HepG2 (cell line): ENCODE data around the gene PPP2R2B. TPM values are rescaled to one million over a fixed set of nuclear protein-coding genes. Genes with fewer than 3 reads are reported as not detected.

Source experiments
- ATAC-seq: fragments of 200-7000 bp; cut with Tn5 transposase; 3 replicates; pipeline ENCODE4 v1.9.1; 2020; ENCODE audit warnings: mild to moderate bottlenecking, moderate library complexity
- BruUV-seq: library from RNA; stranded (reverse); fragments of 400-500 nt; replicated peaks from 2 replicates; lab custom pipeline; 2021; lab: Mats Ljungman, UMichigan
- CTCF ChIA-PET: fragments of 300-600 bp; formaldehyde crosslinking; extraction: SDS; loops from one replicate; lab custom pipeline; 2021; ENCODE audit warnings: low total read pairs, inconsistent platforms, low intra/inter-chr PET ratio; lab: Yijun Ruan, JAX
- POLR2A ChIA-PET: fragments of 350-600 bp; sonication (Branson Sonifier 250); formaldehyde crosslinking; loops from one replicate; lab custom pipeline; 2020; ENCODE audit warnings: antibody characterized with exemption, inconsistent platforms; lab: Yijun Ruan, JAX
- DNase-seq: peaks from one replicate; pipeline ENCODE4 v3.0.0-alpha.2; 2015; ENCODE audit warnings: low spot score
- FAIRE-seq: peaks from 3 replicates; lab custom pipeline; 2011; peaks lifted over from hg19 to GRCh38; lab: Jason Lieb, UNC
- H2AFZ ChIP-seq: one replicate; pipeline ENCODE4 v1.6.1; 2011; ENCODE audit warnings: low read length, inconsistent platforms
- H3K27ac ChIP-seq: fragments of 300-600 bp; 3 replicates; pipeline ENCODE4 v1.8.0; 2011; ENCODE audit warnings: mixed run types, mild to moderate bottlenecking, mixed read lengths, low read length, inconsistent platforms; ENCODE audit not compliant: insufficient read depth; ENCODE audit errors: extremely low read length
- H3K27me3 ChIP-seq, 2 experiments: fragments of 200-600 bp in 1 of 2; 2 replicates in 1 of 2; 3 replicates in 1 of 2; pipeline versions ENCODE4 v1.6.0 to v1.8.0; 2011; ENCODE audit warnings: low read length in 2 of 2, mild to moderate bottlenecking in 2 of 2, moderate library complexity in 2 of 2, inconsistent platforms in 1 of 2; ENCODE audit not compliant: insufficient read depth in 2 of 2, control insufficient read depth in 1 of 2
- H3K36me3 ChIP-seq, 2 experiments: fragments of 200-600 bp in 1 of 2; replicated peaks in 1 of 2; 2 replicates in 1 of 2; 3 replicates in 1 of 2; pipeline versions ENCODE4 v1.5.1 to v1.8.0; 2011; ENCODE audit warnings: low read length in 2 of 2, inconsistent platforms in 1 of 2; ENCODE audit not compliant: insufficient read depth in 2 of 2, control insufficient read depth in 1 of 2
- H3K4me1 ChIP-seq: 2 replicates; pipeline ENCODE4 v1.5.1; 2012; ENCODE audit warnings: low read length, inconsistent platforms; ENCODE audit not compliant: insufficient read depth
- H3K4me2 ChIP-seq: 2 replicates; pipeline ENCODE4 v1.6.0; 2011; ENCODE audit warnings: low read depth, low read length, inconsistent platforms
- H3K4me3 ChIP-seq, 3 experiments: fragments of 200-600 bp in 1 of 3; sonication (generic), shearing (Covaris generic) in 1 of 3; replicated peaks in 1 of 3; 2 replicates each; pipeline ENCODE4 v1.5.1; 2011 to 2016; ENCODE audit warnings: low read length in 3 of 3, inconsistent platforms in 2 of 3, low read depth in 2 of 3, mild to moderate bottlenecking in 2 of 3, control low read depth in 1 of 3, mixed read lengths in 1 of 3; ENCODE audit not compliant: insufficient read depth in 1 of 3
- H3K79me2 ChIP-seq: one replicate; pipeline ENCODE4 v1.6.1; 2011; ENCODE audit warnings: low read length, inconsistent platforms; ENCODE audit not compliant: insufficient read depth
- H3K9ac ChIP-seq: 2 replicates; pipeline ENCODE4 v1.6.0; 2011; ENCODE audit warnings: mild to moderate bottlenecking, low read depth, low read length, inconsistent platforms; ENCODE audit not compliant: insufficient read depth
- H3K9me3 ChIP-seq: 2 replicates; pipeline ENCODE4 v1.5.1; 2012; ENCODE audit warnings: mild to moderate bottlenecking, low read length
- H4K20me1 ChIP-seq: 2 replicates; pipeline ENCODE4 v1.6.0; 2011; ENCODE audit warnings: inconsistent platforms, mild to moderate bottlenecking, low read length, moderate library complexity; ENCODE audit not compliant: insufficient read depth
- AKNA ChIP-seq: sonication (generic); formaldehyde crosslinking; IDR thresholded peaks from 2 replicates; pipeline ENCODE4 v1.4.0; 2020; ENCODE audit warnings: missing genetic modification reagents, borderline replicate concordance
- HINFP ChIP-seq: sonication (generic); formaldehyde crosslinking; IDR thresholded peaks from 2 replicates; pipeline ENCODE4 v1.4.0; 2020; ENCODE audit warnings: low read depth, mild to moderate bottlenecking, missing genetic modification reagents
- RARA ChIP-seq: IDR thresholded peaks from 2 replicates; pipeline ENCODE4 v1.6.1; 2016; ENCODE audit warnings: missing genetic modification reagents, missing compliant biosample characterization
- SMC3 ChIP-seq: IDR thresholded peaks from 2 replicates; pipeline ENCODE4 v1.6.1; 2011; ENCODE audit warnings: low read length, improper control_type of control experiment
- SNAPC4 ChIP-seq: sonication (generic); formaldehyde crosslinking; IDR thresholded peaks from 2 replicates; pipeline ENCODE4 v1.4.0; 2020; ENCODE audit warnings: mild to moderate bottlenecking, missing genetic modification reagents
- SRSF1 ChIP-seq: fragments of 200-400 bp; formaldehyde crosslinking; optimal IDR thresholded peaks from 2 replicates; pipeline ENCODE3; 2017; ENCODE audit warnings: mild to moderate bottlenecking, low read depth, low read length, moderate library complexity
- TARDBP ChIP-seq: sonication (generic); formaldehyde crosslinking; IDR thresholded peaks from 2 replicates; pipeline ENCODE4 v1.8.0; 2022; ENCODE audit warnings: mild to moderate bottlenecking, missing genetic modification reagents
- TSC22D2 ChIP-seq: sonication (generic); formaldehyde crosslinking; IDR thresholded peaks from 2 replicates; pipeline ENCODE4 v1.5.1; 2020; ENCODE audit warnings: missing genetic modification reagents, mild to moderate bottlenecking, borderline replicate concordance
- ZBTB8A ChIP-seq: sonication (generic); formaldehyde crosslinking; IDR thresholded peaks from 2 replicates; pipeline ENCODE4 v1.4.0; 2020; ENCODE audit warnings: mild to moderate bottlenecking, low read depth, missing genetic modification reagents, borderline replicate concordance
- ZNF468 ChIP-seq: sonication (generic); formaldehyde crosslinking; IDR thresholded peaks from 2 replicates; pipeline ENCODE4 v1.8.0; 2022; ENCODE audit warnings: mild to moderate bottlenecking, moderate library complexity, missing genetic modification reagents
- ZNF879 ChIP-seq: sonication (generic); formaldehyde crosslinking; IDR thresholded peaks from 2 replicates; pipeline ENCODE4 v1.8.1; 2023; ENCODE audit warnings: missing genetic modification reagents
- WGBS: methylation state at CpG from one replicate; pipeline ENCODE4 v1.1.6; 2017; ENCODE audit warnings: low lambda C conversion rate; 5-methylcytosine and 5-hydroxymethylcytosine counted together
- in situ Hi-C: cut with HindIII; loops from 2 replicates; pipeline ENCODE4 v1.10.0; 2017; ENCODE audit warnings: low pct_unique_long_range_greater_than_20kb; ENCODE audit not compliant: extremely low pct_ligation_motif_present
- intact Hi-C: fragments of 100-400 bp; cut with micrococcal nuclease; formaldehyde crosslinking; loops from one replicate; pipeline ENCODE4 v1.10.0; 2022; ENCODE audit not compliant: unreplicated experiment
- polyA plus RNA-seq, 8 experiments: library from polyadenylated mRNA; depleted of rRNA in 3 of 8; stranded (reverse) in 7 of 8; unstranded in 1 of 8; fragments of >200 nt; fragmentation: Illumina TruSeq in 4 of 8; extraction: Trizol in 4 of 8; gene quantifications; 2 replicates each; pipeline versions ENCODE4 v1.2.1 to v1.2.3, GENCODE V29; 2011 to 2016; ENCODE audit warnings: low read depth in 4 of 8, missing spikeins in 1 of 8, mixed read lengths in 1 of 8; ENCODE audit not compliant: insufficient read depth in 1 of 8
- total RNA-seq, 5 experiments: library from RNA; depleted of rRNA; stranded (reverse); fragments of >200 nt; fragmentation: Illumina TruSeq; extraction: Trizol; gene quantifications; 2 replicates each; pipeline ENCODE4 v1.2.3, GENCODE V29; 2016; ENCODE audit warnings: low read depth in 1 of 5

The PPP2R2B gene
- total and polyA plus RNA-seq, 2 of the 13 experiments (the other 11 are each of a cell fraction or from before 2014, with no cell fraction given): not detected

GRCh38 chr5:146704949-146705665, 173.4 kb downstream of the PPP2R2B start (continued):
- TF ChIP-seq ZBTB8A (CRISPR knock-in tag) (no peak), RARA (no peak)
- TF ChIP-seq, all 625 proteins: peak for 0

- Histone ChIP-seq H3K4me3 (no peak overlapping the region), H3K9ac (no peak overlapping the region), H3K79me2 (no peaks in the 10 kb centered on the region), H3K36me3 (no peaks in the 10 kb centered on the region), H3K27ac (no peak overlapping the region), H2AFZ (no peak overlapping the region), H4K20me1 (no peaks in the 10 kb centered on the region), H3K4me1 (no peaks in the 10 kb centered on the region), H3K4me2 (no peak overlapping the region), H3K27me3 (peaks cover 0 to 1% of the 10 kb centered on the region in 2 experiments; a peak in 1 of 5 replicates), H3K9me3 (no peaks in the 10 kb centered on the region)
- FAIRE-seq: no peak
- no peak for DNase-seq
- whole genome bisulfite sequencing: 0% methylated on average over 1 of the region's 1 CpG
- in situ Hi-C loops (no loop called here), intact Hi-C loops (no loop called here)
- ChIA-PET POLR2A (no interaction called here), CTCF (no interaction called here)
- ATAC-seq: no peak
- no TSS peak for BruUV-seq
- TF ChIP-seq TSC22D2 (CRISPR knock-in tag) (no peak), SNAPC4 (CRISPR knock-in tag) (no peak), ZNF879 (CRISPR knock-in tag) (no peak), AKNA (no peak), ZNF468 (CRISPR knock-in tag) (no peak), TARDBP (no peak), SRSF1 (no peak), SMC3 (no peak), HINFP (no peak)
Measured at GRCh38 chr5:146703899-146704298, 174.7 kb downstream of the PPP2R2B start.
